Uterus (tissue), 2 donors: Measurements from ENCODE around the gene CAV2.

ENCODE experiments used
- CTCF ChIP-seq, 4 experiments: fragments of 200-600 bp in 2 of 4; fragments of 450-650 bp in 2 of 4; sonication (generic) in 2 of 4; IDR thresholded peaks; one replicate each; pipeline ENCODE4 v1.5.1; 2016 to 2019; ENCODE audit warnings: antibody characterized with exemption in 4 of 4, mild to moderate bottlenecking in 2 of 4, moderate library complexity in 1 of 4
- POLR2A ChIP-seq, 2 donors: fragments of 450-650 bp; IDR thresholded peaks; one replicate each; pipeline ENCODE4 v1.6.1; 2016; ENCODE audit warnings: antibody characterized with exemption in 2 of 2, mild to moderate bottlenecking in 1 of 2, moderate library complexity in 1 of 2

- TF ChIP-seq CTCF (IDR thresholded peaks at IDR 0.05) (no peak), POLR2A (IDR thresholded peaks at IDR 0.05) (no peak)
These were observed 35.2 kb upstream of the CAV2 start for GRCh38 chr7:116464375-116464774.
